IPS-11a (cell line): ENCODE data around the gene MXD3.

Source experiments
- H3K4me3 ChIP-seq: one replicate; pipeline ENCODE4 v1.5.1; 2013; ENCODE audit warnings: low read depth, low read length, control low read depth

The MXD3 gene

GRCh38 chr5:177304392-177305119 lies 7.1 kb downstream of the MXD3 start:
- peak overlapping the region; percentile 95 for H3K4me3 ChIP-seq

- peak overlapping the region; percentile 95 for H3K4me3 ChIP-seq
Measured at GRCh38 chr5:177303925-177304391, 7.7 kb downstream of the MXD3 start.

GRCh38 chr5:177303121-177303924 lies 8.4 kb downstream of the MXD3 start, which contains the start of the genes PRELID1 and RAB24:
PRELID1 (plus strand) TSS chr5:177303799; CDS start chr5:177303986, 187 bp downstream.
RAB24 (minus strand) TSS chr5:177303719; CDS start chr5:177303288, 431 bp downstream.
- H3K4me3 ChIP-seq: peak within 1 kb of the TSS; percentile 95

- peak overlapping the region; percentile 95 for H3K4me3 ChIP-seq
Measured at GRCh38 chr5:177302354-177303110, 9.2 kb downstream of the MXD3 start.

- no peak overlapping the region for H3K4me3 ChIP-seq
Measured at GRCh38 chr5:177301503-177302165, 10.1 kb downstream of the MXD3 start.

- H3K4me3 ChIP-seq: no peak overlapping the region
Measured at GRCh38 chr5:177300951-177301350, 10.7 kb downstream of the MXD3 start.

- no peak overlapping the region for H3K4me3 ChIP-seq
Measured at GRCh38 chr5:177300236-177300880, 11.3 kb downstream of the MXD3 start.

GRCh38 chr5:177299697-177300096 lies 12.0 kb downstream of the MXD3 start:
- no peak overlapping the region for H3K4me3 ChIP-seq

- H3K4me3 ChIP-seq: no peak overlapping the region
Measured at GRCh38 chr5:177297922-177298321, 13.8 kb downstream of the MXD3 start.

- no peak overlapping the region for H3K4me3 ChIP-seq
Measured at GRCh38 chr5:177296581-177296980, 15.1 kb downstream of the MXD3 start.

GRCh38 chr5:177295924-177296323 lies 15.8 kb downstream of the MXD3 start:
- H3K4me3 ChIP-seq: no peak overlapping the region

- no peak overlapping the region for H3K4me3 ChIP-seq
Measured at GRCh38 chr5:177294632-177295031, 17.1 kb downstream of the MXD3 start.

GRCh38 chr5:177293819-177294581 lies 17.7 kb downstream of the MXD3 start:
- no peak overlapping the region for H3K4me3 ChIP-seq

GRCh38 chr5:177291735-177292134 lies 20.0 kb downstream of the MXD3 start:
- H3K4me3 ChIP-seq: no peak overlapping the region

- no peak overlapping the region for H3K4me3 ChIP-seq
Measured at GRCh38 chr5:177290816-177291596, 20.7 kb downstream of the MXD3 start.

- H3K4me3 ChIP-seq: no peak overlapping the region
Measured at GRCh38 chr5:177288191-177288590, 23.5 kb downstream of the MXD3 start.

GRCh38 chr5:177276886-177277285 lies 34.8 kb downstream of the MXD3 start:
- no peak overlapping the region for H3K4me3 ChIP-seq

GRCh38 chr5:177275883-177276282 lies 35.8 kb downstream of the MXD3 start:
- H3K4me3 ChIP-seq: no peak overlapping the region

- H3K4me3 ChIP-seq: no peak overlapping the region
Measured at GRCh38 chr5:177271113-177271512, 40.6 kb downstream of the MXD3 start.
